HepG2 (cell line): Measurements from ENCODE around the gene LUZP2. TPM values are rescaled to one million over a fixed set of nuclear protein-coding genes. Genes with fewer than 3 reads are reported as not detected.

Experiments
- ATAC-seq: fragments of 200-7000 bp; cut with Tn5 transposase; 3 replicates; pipeline ENCODE4 v1.9.1; 2020; ENCODE audit warnings: mild to moderate bottlenecking, moderate library complexity
- BruUV-seq: library from RNA; stranded (reverse); fragments of 400-500 nt; replicated peaks from 2 replicates; lab custom pipeline; 2021; lab: Mats Ljungman, UMichigan
- CTCF ChIA-PET: fragments of 300-600 bp; formaldehyde crosslinking; extraction: SDS; loops from one replicate; lab custom pipeline; 2021; ENCODE audit warnings: low total read pairs, inconsistent platforms, low intra/inter-chr PET ratio; lab: Yijun Ruan, JAX
- POLR2A ChIA-PET: fragments of 350-600 bp; sonication (Branson Sonifier 250); formaldehyde crosslinking; loops from one replicate; lab custom pipeline; 2020; ENCODE audit warnings: antibody characterized with exemption, inconsistent platforms; lab: Yijun Ruan, JAX
- DNase-seq: peaks from one replicate; pipeline ENCODE4 v3.0.0-alpha.2; 2015; ENCODE audit warnings: low spot score
- FAIRE-seq: peaks from 3 replicates; lab custom pipeline; 2011; peaks lifted over from hg19 to GRCh38; lab: Jason Lieb, UNC
- H2AFZ ChIP-seq: one replicate; pipeline ENCODE4 v1.6.1; 2011; ENCODE audit warnings: low read length, inconsistent platforms
- H3K27ac ChIP-seq: fragments of 300-600 bp; 3 replicates; pipeline ENCODE4 v1.8.0; 2011; ENCODE audit warnings: mixed run types, mild to moderate bottlenecking, mixed read lengths, low read length, inconsistent platforms; ENCODE audit not compliant: insufficient read depth; ENCODE audit errors: extremely low read length
- H3K27me3 ChIP-seq, 2 experiments: fragments of 200-600 bp in 1 of 2; 2 replicates in 1 of 2; 3 replicates in 1 of 2; pipeline versions ENCODE4 v1.6.0 to v1.8.0; 2011; ENCODE audit warnings: low read length in 2 of 2, mild to moderate bottlenecking in 2 of 2, moderate library complexity in 2 of 2, inconsistent platforms in 1 of 2; ENCODE audit not compliant: insufficient read depth in 2 of 2, control insufficient read depth in 1 of 2
- H3K36me3 ChIP-seq, 2 experiments: fragments of 200-600 bp in 1 of 2; replicated peaks in 1 of 2; 2 replicates in 1 of 2; 3 replicates in 1 of 2; pipeline versions ENCODE4 v1.5.1 to v1.8.0; 2011; ENCODE audit warnings: low read length in 2 of 2, inconsistent platforms in 1 of 2; ENCODE audit not compliant: insufficient read depth in 2 of 2, control insufficient read depth in 1 of 2
- H3K4me1 ChIP-seq: 2 replicates; pipeline ENCODE4 v1.5.1; 2012; ENCODE audit warnings: low read length, inconsistent platforms; ENCODE audit not compliant: insufficient read depth
- H3K4me2 ChIP-seq: 2 replicates; pipeline ENCODE4 v1.6.0; 2011; ENCODE audit warnings: low read depth, low read length, inconsistent platforms
- H3K4me3 ChIP-seq, 3 experiments: fragments of 200-600 bp in 1 of 3; sonication (generic), shearing (Covaris generic) in 1 of 3; replicated peaks in 1 of 3; 2 replicates each; pipeline ENCODE4 v1.5.1; 2011 to 2016; ENCODE audit warnings: low read length in 3 of 3, inconsistent platforms in 2 of 3, low read depth in 2 of 3, mild to moderate bottlenecking in 2 of 3, control low read depth in 1 of 3, mixed read lengths in 1 of 3; ENCODE audit not compliant: insufficient read depth in 1 of 3
- H3K79me2 ChIP-seq: one replicate; pipeline ENCODE4 v1.6.1; 2011; ENCODE audit warnings: low read length, inconsistent platforms; ENCODE audit not compliant: insufficient read depth
- H3K9ac ChIP-seq: 2 replicates; pipeline ENCODE4 v1.6.0; 2011; ENCODE audit warnings: mild to moderate bottlenecking, low read depth, low read length, inconsistent platforms; ENCODE audit not compliant: insufficient read depth
- H3K9me3 ChIP-seq: 2 replicates; pipeline ENCODE4 v1.5.1; 2012; ENCODE audit warnings: mild to moderate bottlenecking, low read length
- H4K20me1 ChIP-seq: 2 replicates; pipeline ENCODE4 v1.6.0; 2011; ENCODE audit warnings: inconsistent platforms, mild to moderate bottlenecking, low read length, moderate library complexity; ENCODE audit not compliant: insufficient read depth
- ARID3A ChIP-seq: IDR thresholded peaks from 2 replicates; pipeline ENCODE4 v1.6.1; 2012; ENCODE audit warnings: low read depth, low read length, improper control_type of control experiment
- E2F2 ChIP-seq: sonication (generic); formaldehyde crosslinking; IDR thresholded peaks from 2 replicates; pipeline ENCODE4 v1.4.0; 2020; ENCODE audit warnings: missing genetic modification reagents, borderline replicate concordance
- ESRRA ChIP-seq: sonication (generic); formaldehyde crosslinking; IDR thresholded peaks from 2 replicates; pipeline ENCODE4 v1.5.1; 2020; ENCODE audit warnings: mild to moderate bottlenecking, low read depth, missing genetic modification reagents
- LCORL ChIP-seq, 2 experiments: fragments of 450-650 bp in 1 of 2; sonication (generic) in 1 of 2; formaldehyde crosslinking in 1 of 2; IDR thresholded peaks; 2 replicates each; pipeline versions ENCODE4 v1.5.0 to v1.6.1; 2017 to 2020; ENCODE audit warnings: antibody characterized with exemption in 1 of 2, missing genetic modification reagents in 1 of 2
- MXD4 ChIP-seq: IDR thresholded peaks from 2 replicates; pipeline ENCODE4 v1.6.1; 2016; ENCODE audit warnings: mild to moderate bottlenecking, missing biosample characterization, missing genetic modification reagents
- PCBP2 ChIP-seq: fragments of 200-400 bp; formaldehyde crosslinking; optimal IDR thresholded peaks from 2 replicates; pipeline ENCODE3; 2018; ENCODE audit warnings: low read length, low read depth; ENCODE audit not compliant: poor library complexity, severe bottlenecking
- RAD21 ChIP-seq: fragments of 450-650 bp; formaldehyde crosslinking; IDR thresholded peaks from 2 replicates; pipeline ENCODE4 v1.5.0; 2020; ENCODE audit warnings: mild to moderate bottlenecking
- SALL2 ChIP-seq: sonication (generic); formaldehyde crosslinking; IDR thresholded peaks from 2 replicates; pipeline ENCODE4 v1.8.1; 2023; ENCODE audit warnings: mild to moderate bottlenecking, missing genetic modification reagents, inconsistent platforms
- THAP7 ChIP-seq: sonication (generic); formaldehyde crosslinking; IDR thresholded peaks from 2 replicates; pipeline ENCODE4 v1.8.1; 2023; ENCODE audit warnings: mild to moderate bottlenecking, missing genetic modification reagents
- ZBTB21 ChIP-seq: sonication (generic); formaldehyde crosslinking; IDR thresholded peaks from 2 replicates; pipeline ENCODE4 v1.4.0; 2020; ENCODE audit warnings: missing genetic modification reagents
- ZBTB49 ChIP-seq: sonication (generic); formaldehyde crosslinking; IDR thresholded peaks from 2 replicates; pipeline ENCODE4 v1.4.0; 2020; ENCODE audit warnings: missing genetic modification reagents, borderline replicate concordance
- ZNF296 ChIP-seq: sonication (generic); formaldehyde crosslinking; conservative IDR thresholded peaks from 2 replicates; pipeline ENCODE4 v1.5.0; 2020; ENCODE audit warnings: mild to moderate bottlenecking, missing genetic modification reagents
- ZNF326 ChIP-seq: sonication (generic); formaldehyde crosslinking; IDR thresholded peaks from 2 replicates; pipeline ENCODE4 v1.4.0; 2020; ENCODE audit warnings: missing genetic modification reagents, borderline replicate concordance
- ZNF547 ChIP-seq: sonication (generic); formaldehyde crosslinking; IDR thresholded peaks from 2 replicates; pipeline ENCODE4 v1.5.1; 2020; ENCODE audit warnings: mild to moderate bottlenecking, missing genetic modification reagents
- ZNF616 ChIP-seq: sonication (generic); formaldehyde crosslinking; IDR thresholded peaks from 2 replicates; pipeline ENCODE4 v1.5.0; 2020; ENCODE audit warnings: low read depth, mild to moderate bottlenecking, missing genetic modification reagents
- ZNF639 ChIP-seq: conservative IDR thresholded peaks from 2 replicates; pipeline ENCODE4 v1.6.1; 2018; ENCODE audit warnings: missing genetic modification reagents
- WGBS: methylation state at CpG from one replicate; pipeline ENCODE4 v1.1.6; 2017; ENCODE audit warnings: low lambda C conversion rate; 5-methylcytosine and 5-hydroxymethylcytosine counted together
- in situ Hi-C: cut with HindIII; loops from 2 replicates; pipeline ENCODE4 v1.10.0; 2017; ENCODE audit warnings: low pct_unique_long_range_greater_than_20kb; ENCODE audit not compliant: extremely low pct_ligation_motif_present
- intact Hi-C: fragments of 100-400 bp; cut with micrococcal nuclease; formaldehyde crosslinking; loops from one replicate; pipeline ENCODE4 v1.10.0; 2022; ENCODE audit not compliant: unreplicated experiment
- polyA plus RNA-seq, 8 experiments: library from polyadenylated mRNA; depleted of rRNA in 3 of 8; stranded (reverse) in 7 of 8; unstranded in 1 of 8; fragments of >200 nt; fragmentation: Illumina TruSeq in 4 of 8; extraction: Trizol in 4 of 8; gene quantifications; 2 replicates each; pipeline versions ENCODE4 v1.2.1 to v1.2.3, GENCODE V29; 2011 to 2016; ENCODE audit warnings: low read depth in 4 of 8, missing spikeins in 1 of 8, mixed read lengths in 1 of 8; ENCODE audit not compliant: insufficient read depth in 1 of 8
- total RNA-seq, 5 experiments: library from RNA; depleted of rRNA; stranded (reverse); fragments of >200 nt; fragmentation: Illumina TruSeq; extraction: Trizol; gene quantifications; 2 replicates each; pipeline ENCODE4 v1.2.3, GENCODE V29; 2016; ENCODE audit warnings: low read depth in 1 of 5

LUZP2 gene
- total and polyA plus RNA-seq, 2 of the 13 experiments (the other 11 are each of a cell fraction or from before 2014, with no cell fraction given), result not detected

- TF ChIP-seq MXD4 (no peak), ESRRA (CRISPR knock-in tag) (no peak), ZNF616 (no peak), ZNF547 (CRISPR knock-in tag) (no peak)
Measured at GRCh38 chr11:24793479-24793878, 296.6 kb downstream of the LUZP2 start (continued).

GRCh38 chr11:24794064-24794463, 297.2 kb downstream of the LUZP2 start:
- H2AFZ ChIP-seq, result no peak overlapping the region
- no peaks in the 10 kb centered on the region for H3K27me3 ChIP-seq
- no peak overlapping the region for H3K9ac ChIP-seq
- intact Hi-C loops (no loop called here), in situ Hi-C loops (no loop called here)
- H3K4me2 ChIP-seq, result no peak overlapping the region
- WGBS, result 42% methylated on average over 1 of the region's 1 CpG
- no peaks in the 10 kb centered on the region for H4K20me1 ChIP-seq
- no peak overlapping the region for H3K27ac ChIP-seq
- no TSS peak for BruUV-seq
- FAIRE-seq (no peak), ATAC-seq (no peak), DNase-seq (no peak)
- H3K4me3 ChIP-seq, result no peak overlapping the region
- ChIA-PET POLR2A (no interaction called here), CTCF (no interaction called here)
- no peaks in the 10 kb centered on the region for H3K79me2 ChIP-seq
- no peaks in the 10 kb centered on the region for H3K4me1 ChIP-seq
- H3K9me3 ChIP-seq, result no peaks in the 10 kb centered on the region
- H3K36me3 ChIP-seq, result no peaks in the 10 kb centered on the region
- TF ChIP-seq ZBTB49 (CRISPR knock-in tag) (no peak), ZNF296 (CRISPR knock-in tag) (no peak), LCORL (IDR thresholded peaks at IDR 0.05) (no peak), LCORL (CRISPR knock-in tag; IDR thresholded peaks at IDR 0.05) (no peak), RAD21 (no peak), E2F2 (CRISPR knock-in tag) (no peak), THAP7 (CRISPR knock-in tag) (no peak), ZNF639 (no peak), PCBP2 (no peak), ZNF326 (CRISPR knock-in tag) (no peak), ZBTB21 (no peak), ARID3A (no peak), SALL2 (no peak)
